Spleen (tissue), 7 donors: Measurements from ENCODE around the gene CEBPE.

ENCODE experiments used
- CTCF ChIP-seq, 11 experiments: fragments of 200-600 bp in 7 of 11; fragments of 450-650 bp in 4 of 11; sonication (generic) in 4 of 11; IDR thresholded peaks in 8 of 11; conservative IDR thresholded peaks in 3 of 11; 1 replicate in 7 of 11; 2 replicates in 4 of 11; pipeline versions ENCODE4 v1.4.0 to v1.8.0; 2016 to 2021; ENCODE audit warnings: antibody characterized with exemption in 11 of 11, inconsistent platforms in 4 of 11, mild to moderate bottlenecking in 1 of 11
- POLR2A ChIP-seq, 3 donors: fragments of 450-650 bp; IDR thresholded peaks; one replicate each; pipeline ENCODE4 v1.5.1; 2017; ENCODE audit warnings: antibody characterized with exemption in 3 of 3, mild to moderate bottlenecking in 1 of 3
- donor health status: DM: no; HTN: no; CAD: no; lungs with moderate emphysema.
- donor health status: DM: no; HTN: no; CAD: no.
- donor health status: DM: no; HTN: no; CAD: no.

- no peak for TF ChIP-seq CTCF (IDR thresholded peaks at IDR 0.05 in 8 of 11, conservative IDR thresholded peaks at IDR 0.05 in 3 of 11)
- no peak for TF ChIP-seq POLR2A (IDR thresholded peaks at IDR 0.05)
Observed at GRCh38 chr14:23124337-23124954, 5.4 kb upstream of the CEBPE start.
